Non-pigmented ciliary epithelial cell (primary cell): ENCODE measurements around the gene MYL12B.
"Not testable (repeated sequence)": the region's sequence is repeated elsewhere in the genome, so short reads cannot be mapped to it uniquely, and the experiment has no call there.

Source experiments
- DNase-seq: peaks from one replicate; pipeline ENCODE4 v3.0.0-alpha.2; 2010; ENCODE audit warnings: low read depth

Gene MYL12B

DNA sequence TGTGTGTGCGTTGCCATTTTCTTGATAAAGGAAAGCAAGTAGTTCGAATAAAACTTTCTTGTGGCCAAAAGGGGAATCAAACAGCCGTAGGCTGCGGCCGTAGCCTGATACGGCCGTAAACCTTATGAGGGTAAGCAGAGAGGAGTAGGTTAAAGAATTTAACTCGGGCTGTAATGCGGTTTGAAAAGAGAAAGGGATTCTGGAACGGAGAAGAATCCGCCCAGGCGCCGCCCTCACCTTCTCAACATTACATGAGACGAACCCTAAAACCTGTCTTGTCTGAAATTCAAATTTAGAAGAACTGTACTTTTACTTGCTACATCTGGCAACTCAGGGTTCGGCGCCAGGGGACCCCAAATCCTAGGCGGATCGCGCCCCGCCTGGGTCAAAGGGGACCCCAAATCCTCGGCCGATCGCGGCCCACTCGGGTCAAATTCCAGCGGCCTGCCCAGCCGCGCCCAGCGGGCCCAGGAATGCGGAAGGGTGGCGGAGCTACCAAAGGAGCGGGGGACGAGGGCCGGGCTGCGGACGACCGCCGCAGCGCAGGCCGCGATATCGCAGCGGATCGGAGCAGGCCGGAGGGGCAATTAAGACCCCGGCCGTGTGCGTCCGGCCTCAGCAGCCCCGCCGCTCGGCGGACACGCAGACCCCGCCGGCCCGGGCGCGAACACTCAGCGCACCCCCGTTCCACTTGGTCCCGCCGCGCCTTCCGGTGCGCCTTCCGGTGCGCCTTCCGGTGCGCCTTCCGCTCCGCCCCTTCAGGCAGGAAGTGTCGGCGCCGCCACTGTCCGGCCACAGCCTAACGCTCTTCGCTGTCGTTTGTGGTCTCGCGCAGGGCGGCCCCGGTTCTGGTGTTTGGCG is at the start of gene MYL12B:
Gene MYL12B, plus strand, starts transcription at position 761 of the 861 bp plus-strand sequence. CDS start 10,766 bp downstream, outside the sequence.
- no peak for DNase-seq

DNA sequence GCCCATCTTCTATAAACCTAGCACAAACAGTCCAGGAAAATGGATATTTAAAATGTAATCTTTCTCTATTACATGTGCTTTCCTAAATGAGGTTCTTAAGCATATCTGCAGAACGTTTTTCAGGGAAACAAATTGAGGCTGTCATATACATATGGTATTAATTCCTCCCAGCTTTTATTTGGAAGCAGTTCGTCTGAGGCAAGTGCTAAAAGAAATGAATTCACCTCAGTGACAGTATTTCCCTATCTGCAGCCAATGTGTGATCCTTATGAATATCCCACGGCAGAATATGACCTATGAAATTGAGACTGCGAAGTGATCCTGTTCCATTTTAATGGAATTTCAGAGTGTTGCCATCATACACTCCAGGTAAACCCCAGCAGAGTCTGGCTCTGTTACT is 49.3 kb upstream of the MYL12B start:
- no peak for DNase-seq

GRCh38 chr18:3213300-3214059 is 48.5 kb upstream of the MYL12B start:
- no peak for DNase-seq

DNA sequence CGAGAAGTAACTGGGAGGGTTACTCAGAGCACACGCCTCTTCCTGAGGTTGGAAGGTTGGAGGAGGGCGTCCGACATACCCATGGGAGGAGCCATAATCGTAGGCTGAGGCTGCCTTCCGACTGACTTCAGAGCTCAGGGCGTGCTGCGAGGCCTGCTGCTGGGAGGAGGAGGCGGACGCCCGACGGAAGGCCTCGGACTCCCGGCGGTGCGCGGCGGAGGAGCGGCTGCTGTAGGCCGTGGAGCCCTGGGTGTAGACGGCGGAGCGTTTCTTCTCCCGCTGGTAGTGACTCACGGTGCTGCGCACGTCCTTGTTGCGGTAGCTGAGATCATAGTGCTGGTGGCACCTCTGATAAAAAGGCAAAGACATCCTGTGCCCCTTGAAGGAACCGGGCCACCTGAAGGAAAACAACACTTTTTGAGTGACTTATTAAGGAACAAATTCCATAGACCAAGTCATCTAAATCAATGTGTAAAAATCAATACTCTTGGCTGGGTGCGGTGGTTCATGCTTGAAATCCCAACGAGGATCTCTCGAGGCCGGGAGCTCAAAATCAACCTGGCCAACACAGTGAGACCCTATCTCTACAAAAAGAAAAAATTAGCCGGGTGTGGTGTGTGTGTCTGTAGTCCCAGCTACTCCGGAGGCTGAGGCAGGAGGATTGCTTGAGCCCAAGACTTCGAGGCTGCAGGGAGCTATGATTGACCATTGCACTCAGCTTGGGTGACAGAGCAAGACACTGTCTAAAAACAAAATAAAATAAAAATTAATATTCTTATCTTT is 46.9 kb upstream of the MYL12B start:
- DNase-seq, result no peak

GRCh38 chr18:3216987-3217386 is 44.9 kb upstream of the MYL12B start:
- DNase-seq, result no peak

- DNase-seq, result no peak
Observed at GRCh38 chr18:3217948-3218647, 43.8 kb upstream of the MYL12B start.

- DNase-seq, result no peak
Observed at GRCh38 chr18:3218819-3219218, 43.1 kb upstream of the MYL12B start.

GRCh38 chr18:3219241-3219630 is 42.7 kb upstream of the MYL12B start:
- no peak for DNase-seq

GRCh38 chr18:3219631-3220335 is 42.1 kb upstream of the MYL12B start, which contains the start of gene MYOM1:
TSS of gene MYOM1 (minus strand) at chr18:3219968. CDS start at chr18:3215223, 4,745 bp downstream.
- DNase-seq, result no peak

- DNase-seq, result not testable (repeated sequence)
Observed at GRCh38 chr18:3220868-3221267, 41.1 kb upstream of the MYL12B start.

- no peak for DNase-seq
Observed at GRCh38 chr18:3221496-3221895, 40.4 kb upstream of the MYL12B start.

DNA sequence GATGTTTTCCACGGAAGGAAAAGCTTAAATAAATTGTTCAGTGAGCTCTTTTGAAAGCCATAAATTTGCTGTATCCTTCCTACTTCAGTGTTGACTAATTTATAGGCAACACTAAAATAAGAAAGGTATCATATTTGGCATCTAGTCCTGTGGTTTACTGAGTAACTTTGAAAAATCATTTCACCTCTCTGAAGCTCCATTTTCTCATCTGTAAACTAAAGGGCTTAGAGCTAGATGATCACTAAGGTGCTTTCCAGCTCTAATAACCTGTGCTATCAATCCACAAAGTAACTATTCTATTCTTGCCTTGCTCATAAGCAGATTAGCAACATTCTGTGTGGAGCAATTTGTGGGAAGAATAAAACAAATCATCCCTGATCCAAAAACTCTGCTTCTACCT is 38.6 kb upstream of the MYL12B start:
- no peak for DNase-seq

GRCh38 chr18:3224223-3224622 is 37.7 kb upstream of the MYL12B start:
- no peak for DNase-seq

DNA sequence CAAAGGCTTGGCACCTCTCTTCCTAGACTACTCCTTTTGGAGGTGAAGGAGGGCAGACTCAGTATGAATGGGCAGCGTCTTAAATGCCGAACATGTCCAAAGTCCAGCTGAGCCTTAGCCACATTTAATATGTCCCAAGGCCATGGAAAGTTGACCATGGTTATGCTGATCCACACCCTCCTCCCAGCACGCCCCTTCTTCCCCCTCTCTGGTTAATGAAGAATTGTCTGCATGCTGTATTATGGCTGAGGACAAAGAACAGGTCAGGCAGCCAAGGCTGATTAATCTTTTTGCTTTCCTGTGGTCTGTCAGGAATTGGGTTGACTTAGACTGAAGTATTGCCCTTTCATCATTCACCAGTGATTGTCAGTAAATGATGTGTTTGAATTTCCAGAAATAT is 36.3 kb upstream of the MYL12B start:
- DNase-seq, result no peak

- no peak for DNase-seq
Observed at GRCh38 chr18:3226048-3226447, 35.9 kb upstream of the MYL12B start.

- no peak for DNase-seq
Observed at GRCh38 chr18:3230401-3231334, 31.3 kb upstream of the MYL12B start.

DNA sequence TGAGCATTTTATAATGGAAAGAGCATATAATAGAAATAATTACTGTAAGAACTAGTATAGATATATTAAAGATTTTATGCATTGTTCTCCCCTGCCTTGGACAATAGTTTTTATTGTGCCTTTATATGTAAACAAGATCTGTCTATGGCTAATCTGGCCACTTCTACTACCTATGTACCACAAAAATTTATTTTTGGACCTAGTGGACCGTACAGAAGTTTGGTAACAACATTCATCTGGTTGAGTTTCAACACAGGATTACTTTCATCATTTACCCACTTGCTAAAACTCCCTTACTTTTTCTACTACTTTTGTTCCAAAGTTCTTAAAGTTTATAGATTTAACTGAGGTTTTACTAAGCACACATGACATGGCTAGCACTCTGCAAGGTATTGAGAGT is 28.9 kb upstream of the MYL12B start:
- DNase-seq, result no peak

DNA sequence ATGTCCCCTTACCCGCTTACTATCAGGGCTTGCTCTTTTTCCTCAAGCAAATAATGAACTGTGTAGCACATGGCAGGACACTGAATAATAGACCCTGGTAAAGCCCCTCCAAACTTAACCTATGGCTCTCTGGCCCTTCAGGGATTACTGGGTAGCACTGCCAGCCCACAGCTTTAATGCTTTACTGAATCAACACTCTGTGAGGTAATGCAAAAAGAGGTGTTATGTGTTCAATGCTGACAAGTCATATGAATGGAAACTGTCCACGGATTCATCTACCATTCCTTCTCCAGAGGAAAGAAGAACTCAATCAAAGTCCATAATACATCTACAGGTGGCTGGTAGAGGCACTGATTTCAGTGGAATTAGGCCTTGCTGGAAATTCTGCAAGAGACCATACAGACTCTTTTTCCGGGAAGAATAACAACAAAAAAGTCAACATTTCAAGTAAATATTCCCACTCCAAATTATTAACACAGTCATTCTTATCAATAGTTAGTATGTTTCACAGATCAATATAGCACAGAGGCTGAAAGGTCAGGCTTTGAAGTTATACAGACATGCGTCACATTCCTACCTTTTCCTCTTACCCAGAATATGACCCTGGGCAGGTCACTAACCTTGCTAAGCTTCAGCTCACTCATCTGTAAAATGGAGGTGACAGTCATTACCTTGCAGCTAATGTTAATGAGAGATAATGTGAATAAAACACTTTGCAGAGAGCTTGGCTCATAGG is 28.3 kb upstream of the MYL12B start:
- no peak for DNase-seq

- DNase-seq, result no peak
Observed at GRCh38 chr18:3234457-3234856, 27.5 kb upstream of the MYL12B start.
